Kidney epithelial cell (primary cell): ENCODE data around the gene WFIKKN1. TPM values are rescaled to one million over a fixed set of nuclear protein-coding genes. Genes with fewer than 3 reads are reported as not detected.

Source experiments
- DNase-seq: peaks from one replicate; pipeline ENCODE4 v3.0.0-alpha.2; 2010; ENCODE audit warnings: low read depth
- H3K27me3 ChIP-seq: 2 replicates; pipeline ENCODE4 v1.6.0; 2011; ENCODE audit warnings: low read length; ENCODE audit not compliant: control insufficient read depth, insufficient read depth
- H3K36me3 ChIP-seq: 2 replicates; pipeline ENCODE4 v1.5.1; 2011; ENCODE audit warnings: low read length; ENCODE audit not compliant: control insufficient read depth, insufficient read depth
- H3K4me3 ChIP-seq: 2 replicates; pipeline ENCODE4 v1.5.1; 2011; ENCODE audit warnings: low read depth, mild to moderate bottlenecking, control low read depth, low read length
- total RNA-seq: library from RNA; depleted of rRNA; stranded (reverse); fragments of >200 nt; gene quantifications from 2 replicates; pipeline ENCODE4 v1.2.3, GENCODE V29; 2015
- TF ChIP-seq, protein P1 (sequence below): IDR thresholded peaks from 2 replicates; pipeline ENCODE4 v1.5.1; 2011; ENCODE audit warnings: mild to moderate bottlenecking, moderate library complexity, low read length, control low read depth, inconsistent platforms; ENCODE audit not compliant: insufficient read depth, poor library complexity, severe bottlenecking

WFIKKN1 gene
- total RNA-seq, 1 donor from 2014 or later, result 0.08 TPM

DNA sequence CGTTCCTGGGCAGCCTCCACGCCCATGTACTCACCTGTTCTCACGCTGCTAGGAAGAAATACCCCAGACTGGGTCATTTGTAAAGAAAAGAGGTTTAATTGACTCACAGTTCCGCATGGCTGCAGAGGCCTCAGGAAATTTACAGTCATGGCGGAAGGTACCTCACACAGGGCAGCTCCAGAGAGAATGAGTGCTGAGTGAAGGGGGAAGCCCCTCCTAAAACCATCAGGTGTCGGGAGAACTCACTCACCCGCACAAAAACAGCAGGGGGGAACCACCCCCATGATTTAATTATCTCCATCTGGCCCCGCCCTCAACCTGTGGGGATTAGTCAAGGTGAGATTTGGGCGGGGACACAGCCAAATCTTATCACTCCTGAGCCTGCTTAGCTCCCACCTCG is 22.8 kb upstream of the WFIKKN1 start:
- Histone ChIP-seq H3K36me3 (no peaks in the 10 kb centered on the region), H3K27me3 (no peaks in the 10 kb centered on the region), H3K4me3 (no peak overlapping the region)
- no peak for DNase-seq
- TF ChIP-seq, protein P1, sequence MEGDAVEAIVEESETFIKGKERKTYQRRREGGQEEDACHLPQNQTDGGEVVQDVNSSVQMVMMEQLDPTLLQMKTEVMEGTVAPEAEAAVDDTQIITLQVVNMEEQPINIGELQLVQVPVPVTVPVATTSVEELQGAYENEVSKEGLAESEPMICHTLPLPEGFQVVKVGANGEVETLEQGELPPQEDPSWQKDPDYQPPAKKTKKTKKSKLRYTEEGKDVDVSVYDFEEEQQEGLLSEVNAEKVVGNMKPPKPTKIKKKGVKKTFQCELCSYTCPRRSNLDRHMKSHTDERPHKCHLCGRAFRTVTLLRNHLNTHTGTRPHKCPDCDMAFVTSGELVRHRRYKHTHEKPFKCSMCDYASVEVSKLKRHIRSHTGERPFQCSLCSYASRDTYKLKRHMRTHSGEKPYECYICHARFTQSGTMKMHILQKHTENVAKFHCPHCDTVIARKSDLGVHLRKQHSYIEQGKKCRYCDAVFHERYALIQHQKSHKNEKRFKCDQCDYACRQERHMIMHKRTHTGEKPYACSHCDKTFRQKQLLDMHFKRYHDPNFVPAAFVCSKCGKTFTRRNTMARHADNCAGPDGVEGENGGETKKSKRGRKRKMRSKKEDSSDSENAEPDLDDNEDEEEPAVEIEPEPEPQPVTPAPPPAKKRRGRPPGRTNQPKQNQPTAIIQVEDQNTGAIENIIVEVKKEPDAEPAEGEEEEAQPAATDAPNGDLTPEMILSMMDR, result no peak

DNA sequence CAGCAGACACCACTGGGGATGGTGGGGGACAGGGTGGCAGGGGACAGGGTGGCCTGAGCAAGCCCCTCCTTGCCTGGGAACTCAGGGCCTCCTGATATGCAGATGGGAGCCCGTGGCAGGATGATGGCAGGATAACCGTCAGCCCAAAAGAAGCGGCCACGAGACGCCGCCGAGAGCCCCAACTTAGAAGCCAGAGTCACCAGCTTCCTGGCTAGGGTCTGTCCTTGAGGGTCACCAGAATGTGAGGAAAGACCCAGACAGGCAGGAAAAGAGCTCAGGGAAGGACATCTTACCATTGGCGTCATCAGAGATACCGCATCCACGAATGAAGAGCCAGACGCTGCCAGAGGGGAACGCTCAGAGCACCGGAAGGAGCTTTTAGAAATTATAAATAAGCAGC is 21.5 kb upstream of the WFIKKN1 start:
- H3K4me3 ChIP-seq, result no peak overlapping the region
- DNase-seq, result no peak

DNA sequence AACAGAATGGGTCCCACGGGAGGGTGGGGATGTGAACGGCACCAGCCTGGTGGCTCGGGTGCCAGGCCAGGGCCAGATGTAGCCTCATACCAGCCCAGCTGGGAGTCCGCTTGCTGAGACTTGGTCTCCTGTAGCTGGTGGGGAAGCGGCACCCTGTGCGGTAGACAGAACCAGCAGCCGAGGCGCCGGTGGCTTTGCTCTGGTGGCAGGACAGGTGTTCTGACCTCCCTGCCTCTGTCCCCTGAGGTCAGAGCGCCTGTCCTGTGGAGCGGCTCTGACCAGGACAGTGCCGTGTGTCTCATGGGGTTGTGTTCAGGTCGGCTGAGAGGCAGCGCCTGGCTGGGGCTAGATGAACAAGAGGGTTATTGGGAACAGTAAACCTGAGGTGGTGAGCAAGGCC is 20.8 kb upstream of the WFIKKN1 start:
- Histone ChIP-seq H3K4me3 (no peak overlapping the region), H3K36me3 (no peaks in the 10 kb centered on the region), H3K27me3 (no peaks in the 10 kb centered on the region)
- TF ChIP-seq, protein P1, result no peak
- DNase-seq, result no peak

More for the DNA sequence above, 21.5 kb upstream of the WFIKKN1 start:
- Histone ChIP-seq H3K27me3 (no peaks in the 10 kb centered on the region), H3K36me3 (no peaks in the 10 kb centered on the region)
- TF ChIP-seq, protein P1, result no peak

DNA sequence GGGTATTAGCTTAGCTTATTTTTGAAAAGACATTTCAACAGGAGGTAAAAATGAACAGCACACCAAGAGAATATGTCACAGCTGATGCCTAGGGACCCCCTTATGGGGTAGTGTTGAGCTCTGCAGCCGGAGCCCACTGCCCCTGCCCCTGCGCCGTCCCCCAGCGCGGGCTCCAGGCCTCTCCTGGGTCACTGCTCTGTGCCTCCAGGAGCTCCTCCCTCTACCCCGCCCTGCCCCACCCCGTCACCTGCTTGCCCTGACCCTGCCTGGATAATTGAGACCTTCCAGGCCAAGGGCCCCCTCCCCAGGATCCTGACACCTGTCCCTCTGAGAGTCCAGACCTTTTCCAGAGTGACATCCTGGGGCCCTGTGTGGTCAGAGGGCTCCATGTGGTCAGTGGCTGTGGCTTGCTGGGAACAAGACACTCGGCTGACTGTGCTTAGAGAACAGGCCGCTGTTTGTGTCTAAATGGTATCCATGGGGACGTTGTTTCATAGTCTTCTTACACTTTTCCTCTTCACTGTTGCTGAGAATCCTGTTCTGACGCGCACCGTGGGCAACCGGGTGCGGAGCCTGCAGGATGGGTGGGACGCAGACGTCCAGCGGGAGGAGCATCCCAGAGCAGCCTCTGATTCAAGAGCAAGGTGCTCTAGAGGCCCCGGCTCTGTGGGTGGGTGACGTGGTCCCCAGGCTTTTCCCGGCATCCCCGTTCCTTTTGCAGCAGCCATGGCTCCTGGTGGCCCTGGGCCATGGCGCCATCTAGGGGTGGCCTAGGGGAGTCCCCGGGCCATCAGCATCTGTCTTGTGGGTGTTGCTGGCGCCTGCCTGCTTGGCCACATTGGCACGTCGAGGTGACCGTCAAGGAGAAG is 20.0 kb upstream of the WFIKKN1 start:
- no peak for DNase-seq
- H3K4me3 ChIP-seq, result no peak overlapping the region
- H3K36me3 ChIP-seq, result no peaks in the 10 kb centered on the region
- no peaks in the 10 kb centered on the region for H3K27me3 ChIP-seq
- TF ChIP-seq, protein P1, result peak; percentile 71

DNA sequence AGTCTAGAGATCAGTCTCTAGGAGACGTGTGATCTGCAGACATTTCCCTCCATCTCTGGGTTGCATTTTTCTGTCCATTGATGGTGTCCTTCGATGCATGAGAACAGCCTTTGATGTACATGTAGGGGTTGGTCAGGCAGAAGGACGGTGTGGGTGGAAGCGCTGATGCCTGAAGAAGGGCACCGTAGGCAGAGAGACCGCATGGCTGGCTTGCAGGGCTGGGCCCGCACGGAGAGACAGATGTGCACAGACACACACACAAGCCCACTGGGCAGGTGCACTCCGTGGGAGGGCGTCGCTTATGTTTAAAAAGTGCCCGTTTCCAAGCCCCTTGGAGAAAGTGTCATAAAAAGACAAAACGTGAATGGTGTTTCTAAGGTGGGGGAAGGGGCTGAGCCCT is 15.7 kb upstream of the WFIKKN1 start:
- H3K4me3 ChIP-seq, result no peak overlapping the region
- H3K36me3 ChIP-seq, result no peaks in the 10 kb centered on the region
- no peak for DNase-seq
- no peaks in the 10 kb centered on the region for H3K27me3 ChIP-seq
- TF ChIP-seq, protein P1, result no peak
